Thoracic aorta (tissue), 2 donors: ENCODE measurements around the gene TIMP2. TPM values are rescaled to one million over a fixed set of nuclear protein-coding genes. Genes with fewer than 3 reads are reported as not detected.

Experiments
- ATAC-seq: fragments of 150-250 bp; one replicate; pipeline ENCODE4 v1.8.0; 2017; ENCODE audit warnings: low read depth; ENCODE audit not compliant: insufficient number of reproducible peaks, low FRiP score
- DNase-seq: peaks from one replicate; pipeline ENCODE4 v3.0.0-alpha.2; 2020; ENCODE audit warnings: low spot score
- H3K27ac ChIP-seq, 2 donors: fragments of 200-600 bp; sonication (generic); 1 replicate in 1 of 2; 2 replicates in 1 of 2; pipeline ENCODE4 v1.5.1; 2016; ENCODE audit warnings: mild to moderate bottlenecking in 2 of 2, moderate library complexity in 2 of 2
- H3K27me3 ChIP-seq: fragments of 200-600 bp; sonication (generic); replicated peaks from 2 replicates; pipeline ENCODE4 v1.6.0; 2016; ENCODE audit warnings: mild to moderate bottlenecking; ENCODE audit not compliant: insufficient read depth
- H3K36me3 ChIP-seq: fragments of 200-600 bp; sonication (generic); one replicate; pipeline ENCODE4 v1.5.1; 2016
- H3K4me1 ChIP-seq, 2 donors: fragments of 200-600 bp; sonication (generic); 1 replicate in 1 of 2; 2 replicates in 1 of 2; pipeline versions ENCODE4 v1.5.1 to v1.6.0; 2016; ENCODE audit warnings: low read depth in 2 of 2, mild to moderate bottlenecking in 1 of 2; ENCODE audit not compliant: control insufficient read depth in 1 of 2
- H3K4me3 ChIP-seq: fragments of 200-600 bp; sonication (generic); 2 replicates; pipeline ENCODE4 v1.5.1; 2016; ENCODE audit warnings: mild to moderate bottlenecking
- H3K9me3 ChIP-seq: fragments of 200-600 bp; sonication (generic); 2 replicates; pipeline ENCODE4 v1.5.1; 2016
- total RNA-seq, 2 donors: library from RNA; depleted of rRNA; stranded (reverse); fragments of >200 nt; gene quantifications; one replicate each; pipeline versions ENCODE4 v1.1.0 to v1.2.3, GENCODE V29; 2016
- TF ChIP-seq, protein P1 (sequence below): fragments of 200-600 bp; sonication (generic); IDR thresholded peaks from one replicate; pipeline ENCODE4 v1.5.1; 2019; ENCODE audit warnings: antibody characterized with exemption

TIMP2 gene
- total RNA-seq, 2 donors from 2014 or later: 475 to 619 TPM

DNA sequence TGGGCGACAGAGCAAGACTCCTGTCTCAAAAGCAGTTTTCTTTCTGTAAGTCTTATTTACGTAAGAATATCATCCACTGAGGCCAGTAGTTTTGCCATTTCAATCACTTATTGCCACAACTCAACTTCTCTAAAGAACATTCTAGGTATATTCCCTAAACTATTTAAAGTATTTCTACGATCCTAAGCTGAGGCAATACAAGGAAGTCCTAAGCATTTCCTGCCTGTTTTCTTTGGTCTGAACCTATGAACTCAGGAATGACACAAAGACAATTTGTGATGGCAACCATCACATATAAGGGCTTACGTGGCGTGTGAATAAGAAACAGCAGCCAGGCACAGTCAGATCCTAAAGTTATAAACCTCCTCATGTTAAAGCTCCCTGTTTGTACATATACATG, 98.8 kb downstream of the TIMP2 start:
- Histone ChIP-seq H3K27ac (no peak overlapping the region), H3K4me3 (no peak overlapping the region), H3K36me3 (peaks cover 60% of the 10 kb centered on the region), H3K4me1 (no peaks in the 10 kb centered on the region), H3K9me3 (no peaks in the 10 kb centered on the region), H3K27me3 (no peaks in the 10 kb centered on the region)
- TF ChIP-seq, protein P1, sequence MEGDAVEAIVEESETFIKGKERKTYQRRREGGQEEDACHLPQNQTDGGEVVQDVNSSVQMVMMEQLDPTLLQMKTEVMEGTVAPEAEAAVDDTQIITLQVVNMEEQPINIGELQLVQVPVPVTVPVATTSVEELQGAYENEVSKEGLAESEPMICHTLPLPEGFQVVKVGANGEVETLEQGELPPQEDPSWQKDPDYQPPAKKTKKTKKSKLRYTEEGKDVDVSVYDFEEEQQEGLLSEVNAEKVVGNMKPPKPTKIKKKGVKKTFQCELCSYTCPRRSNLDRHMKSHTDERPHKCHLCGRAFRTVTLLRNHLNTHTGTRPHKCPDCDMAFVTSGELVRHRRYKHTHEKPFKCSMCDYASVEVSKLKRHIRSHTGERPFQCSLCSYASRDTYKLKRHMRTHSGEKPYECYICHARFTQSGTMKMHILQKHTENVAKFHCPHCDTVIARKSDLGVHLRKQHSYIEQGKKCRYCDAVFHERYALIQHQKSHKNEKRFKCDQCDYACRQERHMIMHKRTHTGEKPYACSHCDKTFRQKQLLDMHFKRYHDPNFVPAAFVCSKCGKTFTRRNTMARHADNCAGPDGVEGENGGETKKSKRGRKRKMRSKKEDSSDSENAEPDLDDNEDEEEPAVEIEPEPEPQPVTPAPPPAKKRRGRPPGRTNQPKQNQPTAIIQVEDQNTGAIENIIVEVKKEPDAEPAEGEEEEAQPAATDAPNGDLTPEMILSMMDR: no peak
- no peak for ATAC-seq
- no peak for DNase-seq

GRCh38 chr17:78825696-78826095, 99.5 kb downstream of the TIMP2 start:
- no peak for ATAC-seq
- H3K36me3 ChIP-seq: peaks cover 63% of the 10 kb centered on the region

GRCh38 chr17:78824240-78824639, 100.9 kb downstream of the TIMP2 start:
- Histone ChIP-seq H3K4me1 (no peaks in the 10 kb centered on the region), H3K4me3 (no peak overlapping the region), H3K27ac (no peak overlapping the region), H3K36me3 (peaks cover 63% of the 10 kb centered on the region), H3K9me3 (no peaks in the 10 kb centered on the region), H3K27me3 (no peaks in the 10 kb centered on the region)
- no peak for DNase-seq
- ATAC-seq: no peak
- TF ChIP-seq, protein P1: no peak

More at GRCh38 chr17:78825696-78826095, 99.5 kb downstream of the TIMP2 start:
- no peak overlapping the region for H3K27ac ChIP-seq
- no peaks in the 10 kb centered on the region for H3K27me3 ChIP-seq
- H3K9me3 ChIP-seq: no peaks in the 10 kb centered on the region
- TF ChIP-seq, protein P1: no peak
- H3K4me3 ChIP-seq: no peak overlapping the region
- no peak for DNase-seq
- H3K4me1 ChIP-seq: no peaks in the 10 kb centered on the region

GRCh38 chr17:78823282-78824046, 101.7 kb downstream of the TIMP2 start:
- H3K27ac ChIP-seq: no peak overlapping the region
- H3K36me3 ChIP-seq: peaks cover 59% of the 10 kb centered on the region
- H3K9me3 ChIP-seq: no peaks in the 10 kb centered on the region
- DNase-seq (no peak), ATAC-seq (no peak)
- no peaks in the 10 kb centered on the region for H3K27me3 ChIP-seq
- H3K4me3 ChIP-seq: no peak overlapping the region
- TF ChIP-seq, protein P1: no peak
- no peaks in the 10 kb centered on the region for H3K4me1 ChIP-seq

DNA sequence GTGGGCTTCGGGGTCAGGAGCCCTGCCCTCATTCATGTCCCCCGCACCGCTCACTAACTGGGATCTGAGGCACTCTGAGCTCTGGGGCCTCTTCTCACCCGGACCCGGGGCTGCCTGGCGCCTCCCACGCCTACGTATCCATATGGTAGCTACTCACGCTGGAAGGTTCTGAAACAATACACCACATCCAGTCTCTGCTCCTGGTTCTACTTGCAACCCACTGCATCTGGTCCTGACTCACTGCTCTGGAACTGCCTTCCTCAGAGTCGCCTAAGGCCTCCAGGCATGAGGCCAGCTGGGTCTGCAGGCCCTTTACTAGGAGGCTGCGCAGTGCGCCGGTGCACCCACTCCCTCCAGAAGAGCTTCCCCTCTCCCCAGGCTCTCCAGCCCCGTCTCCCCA, 102.6 kb downstream of the TIMP2 start:
- Histone ChIP-seq H3K4me3 (no peak overlapping the region), H3K4me1 (no peaks in the 10 kb centered on the region), H3K36me3 (peaks cover 62% of the 10 kb centered on the region), H3K9me3 (no peaks in the 10 kb centered on the region), H3K27ac (no peak overlapping the region), H3K27me3 (no peaks in the 10 kb centered on the region)
- ATAC-seq (no peak), DNase-seq (no peak)
- TF ChIP-seq, protein P1: no peak
